HepG2 (cell line): ENCODE measurements around the gene ANO2. TPM values are rescaled to one million over a fixed set of nuclear protein-coding genes. Genes with fewer than 3 reads are reported as not detected.

Experiments
- ATAC-seq: fragments of 200-7000 bp; cut with Tn5 transposase; 3 replicates; pipeline ENCODE4 v1.9.1; 2020; ENCODE audit warnings: mild to moderate bottlenecking, moderate library complexity
- BruUV-seq: library from RNA; stranded (reverse); fragments of 400-500 nt; replicated peaks from 2 replicates; lab custom pipeline; 2021; lab: Mats Ljungman, UMichigan
- CTCF ChIA-PET: fragments of 300-600 bp; formaldehyde crosslinking; extraction: SDS; loops from one replicate; lab custom pipeline; 2021; ENCODE audit warnings: low total read pairs, inconsistent platforms, low intra/inter-chr PET ratio; lab: Yijun Ruan, JAX
- POLR2A ChIA-PET: fragments of 350-600 bp; sonication (Branson Sonifier 250); formaldehyde crosslinking; loops from one replicate; lab custom pipeline; 2020; ENCODE audit warnings: antibody characterized with exemption, inconsistent platforms; lab: Yijun Ruan, JAX
- DNase-seq: peaks from one replicate; pipeline ENCODE4 v3.0.0-alpha.2; 2015; ENCODE audit warnings: low spot score
- FAIRE-seq: peaks from 3 replicates; lab custom pipeline; 2011; peaks lifted over from hg19 to GRCh38; lab: Jason Lieb, UNC
- H2AFZ ChIP-seq: one replicate; pipeline ENCODE4 v1.6.1; 2011; ENCODE audit warnings: low read length, inconsistent platforms
- H3K27ac ChIP-seq: fragments of 300-600 bp; 3 replicates; pipeline ENCODE4 v1.8.0; 2011; ENCODE audit warnings: mixed run types, mild to moderate bottlenecking, mixed read lengths, low read length, inconsistent platforms; ENCODE audit not compliant: insufficient read depth; ENCODE audit errors: extremely low read length
- H3K27me3 ChIP-seq, 2 experiments: fragments of 200-600 bp in 1 of 2; 2 replicates in 1 of 2; 3 replicates in 1 of 2; pipeline versions ENCODE4 v1.6.0 to v1.8.0; 2011; ENCODE audit warnings: low read length in 2 of 2, mild to moderate bottlenecking in 2 of 2, moderate library complexity in 2 of 2, inconsistent platforms in 1 of 2; ENCODE audit not compliant: insufficient read depth in 2 of 2, control insufficient read depth in 1 of 2
- H3K36me3 ChIP-seq, 2 experiments: fragments of 200-600 bp in 1 of 2; replicated peaks in 1 of 2; 2 replicates in 1 of 2; 3 replicates in 1 of 2; pipeline versions ENCODE4 v1.5.1 to v1.8.0; 2011; ENCODE audit warnings: low read length in 2 of 2, inconsistent platforms in 1 of 2; ENCODE audit not compliant: insufficient read depth in 2 of 2, control insufficient read depth in 1 of 2
- H3K4me1 ChIP-seq: 2 replicates; pipeline ENCODE4 v1.5.1; 2012; ENCODE audit warnings: low read length, inconsistent platforms; ENCODE audit not compliant: insufficient read depth
- H3K4me2 ChIP-seq: 2 replicates; pipeline ENCODE4 v1.6.0; 2011; ENCODE audit warnings: low read depth, low read length, inconsistent platforms
- H3K4me3 ChIP-seq, 3 experiments: fragments of 200-600 bp in 1 of 3; sonication (generic), shearing (Covaris generic) in 1 of 3; replicated peaks in 1 of 3; 2 replicates each; pipeline ENCODE4 v1.5.1; 2011 to 2016; ENCODE audit warnings: low read length in 3 of 3, inconsistent platforms in 2 of 3, low read depth in 2 of 3, mild to moderate bottlenecking in 2 of 3, control low read depth in 1 of 3, mixed read lengths in 1 of 3; ENCODE audit not compliant: insufficient read depth in 1 of 3
- H3K79me2 ChIP-seq: one replicate; pipeline ENCODE4 v1.6.1; 2011; ENCODE audit warnings: low read length, inconsistent platforms; ENCODE audit not compliant: insufficient read depth
- H3K9ac ChIP-seq: 2 replicates; pipeline ENCODE4 v1.6.0; 2011; ENCODE audit warnings: mild to moderate bottlenecking, low read depth, low read length, inconsistent platforms; ENCODE audit not compliant: insufficient read depth
- H3K9me3 ChIP-seq: 2 replicates; pipeline ENCODE4 v1.5.1; 2012; ENCODE audit warnings: mild to moderate bottlenecking, low read length
- H4K20me1 ChIP-seq: 2 replicates; pipeline ENCODE4 v1.6.0; 2011; ENCODE audit warnings: inconsistent platforms, mild to moderate bottlenecking, low read length, moderate library complexity; ENCODE audit not compliant: insufficient read depth
- AGO2 ChIP-seq: fragments of 200-400 bp; formaldehyde crosslinking; optimal IDR thresholded peaks from 2 replicates; pipeline ENCODE3; 2017; ENCODE audit warnings: mild to moderate bottlenecking, low read depth, low read length, moderate library complexity
- CBX5 ChIP-seq: sonication (generic); formaldehyde crosslinking; IDR thresholded peaks from 2 replicates; pipeline ENCODE4 v1.4.0; 2020; ENCODE audit warnings: missing genetic modification reagents, borderline replicate concordance
- DMTF1 ChIP-seq: sonication (generic); formaldehyde crosslinking; IDR thresholded peaks from 2 replicates; pipeline ENCODE4 v1.4.0; 2020; ENCODE audit warnings: mild to moderate bottlenecking, missing genetic modification reagents
- HOXA7 ChIP-seq: sonication (generic); formaldehyde crosslinking; IDR thresholded peaks from 2 replicates; pipeline ENCODE4 v1.8.1; 2022; ENCODE audit warnings: mild to moderate bottlenecking, missing genetic modification reagents, moderate library complexity
- HOXD1 ChIP-seq: sonication (generic); formaldehyde crosslinking; IDR thresholded peaks from 2 replicates; pipeline ENCODE4 v1.5.0; 2020; ENCODE audit warnings: missing genetic modification reagents
- NFIC ChIP-seq: IDR thresholded peaks from 2 replicates; pipeline ENCODE4 v1.6.1; 2012; ENCODE audit warnings: mild to moderate bottlenecking, low read length, inconsistent platforms
- PBX3 ChIP-seq: sonication (generic); formaldehyde crosslinking; IDR thresholded peaks from 2 replicates; pipeline ENCODE4 v1.8.1; 2023; ENCODE audit warnings: missing genetic modification reagents, inconsistent platforms, borderline replicate concordance
- PRDM10 ChIP-seq: sonication (generic); formaldehyde crosslinking; IDR thresholded peaks from 2 replicates; pipeline ENCODE4 v1.4.0; 2020; ENCODE audit warnings: low read depth, missing genetic modification reagents
- ZBTB1 ChIP-seq: sonication (generic); formaldehyde crosslinking; IDR thresholded peaks from 2 replicates; pipeline ENCODE4 v1.4.0; 2020; ENCODE audit warnings: missing genetic modification reagents, borderline replicate concordance
- ZMYM2 ChIP-seq: sonication (generic); formaldehyde crosslinking; IDR thresholded peaks from 2 replicates; pipeline ENCODE4 v1.8.0; 2022; ENCODE audit warnings: mild to moderate bottlenecking, missing genetic modification reagents
- ZNF572 ChIP-seq: sonication (generic); formaldehyde crosslinking; IDR thresholded peaks from 2 replicates; pipeline ENCODE4 v1.5.1; 2020; ENCODE audit warnings: mild to moderate bottlenecking, missing genetic modification reagents
- ZNF607 ChIP-seq: sonication (generic); formaldehyde crosslinking; IDR thresholded peaks from 2 replicates; pipeline ENCODE4 v1.5.1; 2020; ENCODE audit warnings: missing genetic modification reagents, mild to moderate bottlenecking, borderline replicate concordance
- ZNF747 ChIP-seq: sonication (generic); formaldehyde crosslinking; IDR thresholded peaks from 2 replicates; pipeline ENCODE4 v1.8.1; 2023; ENCODE audit warnings: missing genetic modification reagents, mild to moderate bottlenecking, borderline replicate concordance
- ZNF839 ChIP-seq: sonication (generic); formaldehyde crosslinking; IDR thresholded peaks from 2 replicates; pipeline ENCODE4 v1.4.0; 2020; ENCODE audit warnings: missing genetic modification reagents, mild to moderate bottlenecking, borderline replicate concordance
- ZNF891 ChIP-seq: sonication (generic); formaldehyde crosslinking; IDR thresholded peaks from 2 replicates; pipeline ENCODE4 v1.5.0; 2020; ENCODE audit warnings: mild to moderate bottlenecking, missing genetic modification reagents
- WGBS: methylation state at CpG from one replicate; pipeline ENCODE4 v1.1.6; 2017; ENCODE audit warnings: low lambda C conversion rate; 5-methylcytosine and 5-hydroxymethylcytosine counted together
- in situ Hi-C: cut with HindIII; loops from 2 replicates; pipeline ENCODE4 v1.10.0; 2017; ENCODE audit warnings: low pct_unique_long_range_greater_than_20kb; ENCODE audit not compliant: extremely low pct_ligation_motif_present
- intact Hi-C: fragments of 100-400 bp; cut with micrococcal nuclease; formaldehyde crosslinking; loops from one replicate; pipeline ENCODE4 v1.10.0; 2022; ENCODE audit not compliant: unreplicated experiment
- polyA plus RNA-seq, 8 experiments: library from polyadenylated mRNA; depleted of rRNA in 3 of 8; stranded (reverse) in 7 of 8; unstranded in 1 of 8; fragments of >200 nt; fragmentation: Illumina TruSeq in 4 of 8; extraction: Trizol in 4 of 8; gene quantifications; 2 replicates each; pipeline versions ENCODE4 v1.2.1 to v1.2.3, GENCODE V29; 2011 to 2016; ENCODE audit warnings: low read depth in 4 of 8, missing spikeins in 1 of 8, mixed read lengths in 1 of 8; ENCODE audit not compliant: insufficient read depth in 1 of 8
- total RNA-seq, 5 experiments: library from RNA; depleted of rRNA; stranded (reverse); fragments of >200 nt; fragmentation: Illumina TruSeq; extraction: Trizol; gene quantifications; 2 replicates each; pipeline ENCODE4 v1.2.3, GENCODE V29; 2016; ENCODE audit warnings: low read depth in 1 of 5

ANO2 gene
- total and polyA plus RNA-seq, 2 of the 13 experiments (the other 11 are each of a cell fraction or from before 2014, with no cell fraction given) = 0.18 TPM; not detected in 1

GRCh38 chr12:5623411-5623810, 321.6 kb downstream of the ANO2 start:
- no peaks in the 10 kb centered on the region for H4K20me1 ChIP-seq
- intact Hi-C loops = no loop called here
- ChIA-PET CTCF (no interaction called here), POLR2A (no interaction called here)
- no peak for FAIRE-seq
- no peaks in the 10 kb centered on the region for H3K9me3 ChIP-seq
- no peak overlapping the region for H3K4me2 ChIP-seq
- H3K79me2 ChIP-seq = no peaks in the 10 kb centered on the region
- H3K36me3 ChIP-seq = no peaks in the 10 kb centered on the region
- H3K4me3 ChIP-seq = no peak overlapping the region
- no peak for ATAC-seq
- no peak overlapping the region for H3K9ac ChIP-seq
- in situ Hi-C loops = no loop called here
- no peak for DNase-seq
- 1% methylated on average over 6 of the region's 7 CpGs for WGBS
- H3K27me3 ChIP-seq = peaks cover 1 to 5% of the 10 kb centered on the region in 2 experiments; a peak in 2 of 5 replicates
- no peaks in the 10 kb centered on the region for H3K4me1 ChIP-seq
- no peak overlapping the region for H3K27ac ChIP-seq
- no TSS peak for BruUV-seq
- no peak overlapping the region for H2AFZ ChIP-seq
- TF ChIP-seq ZNF572 (CRISPR knock-in tag) (no peak), CBX5 (CRISPR knock-in tag) (no peak), ZNF839 (no peak), ZBTB1 (CRISPR knock-in tag) (no peak), ZMYM2 (CRISPR knock-in tag) (no peak), NFIC (no peak), DMTF1 (CRISPR knock-in tag) (no peak), HOXD1 (CRISPR knock-in tag) (no peak), PBX3 (CRISPR knock-in tag) (no peak), HOXA7 (CRISPR knock-in tag) (no peak), AGO2 (no peak), ZNF747 (CRISPR knock-in tag) (no peak), PRDM10 (CRISPR knock-in tag) (no peak), ZNF607 (CRISPR knock-in tag) (no peak), ZNF891 (CRISPR knock-in tag) (no peak)
